ENCODE measurements around the gene TENM4.

DNA sequence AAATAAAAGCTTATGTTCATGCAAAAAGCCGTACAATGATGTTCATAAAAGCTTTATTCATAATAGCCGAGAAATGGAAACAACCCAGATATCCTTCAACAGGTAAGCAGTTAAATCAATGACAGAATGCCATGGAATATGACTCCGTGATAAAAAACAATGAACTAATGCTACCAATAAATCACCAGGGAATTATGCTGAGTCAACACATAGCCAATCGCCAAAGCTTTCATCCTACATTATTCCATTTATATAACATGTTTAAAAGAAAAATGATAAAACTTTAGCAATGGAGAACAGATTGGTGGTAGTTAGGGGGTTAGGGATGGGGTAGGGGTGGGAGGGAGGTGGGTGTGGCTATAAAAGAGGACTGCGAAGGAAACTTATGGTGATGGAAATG lies 356.4 kb downstream of the TENM4 start:
- TF ChIP-seq, protein P1, sequence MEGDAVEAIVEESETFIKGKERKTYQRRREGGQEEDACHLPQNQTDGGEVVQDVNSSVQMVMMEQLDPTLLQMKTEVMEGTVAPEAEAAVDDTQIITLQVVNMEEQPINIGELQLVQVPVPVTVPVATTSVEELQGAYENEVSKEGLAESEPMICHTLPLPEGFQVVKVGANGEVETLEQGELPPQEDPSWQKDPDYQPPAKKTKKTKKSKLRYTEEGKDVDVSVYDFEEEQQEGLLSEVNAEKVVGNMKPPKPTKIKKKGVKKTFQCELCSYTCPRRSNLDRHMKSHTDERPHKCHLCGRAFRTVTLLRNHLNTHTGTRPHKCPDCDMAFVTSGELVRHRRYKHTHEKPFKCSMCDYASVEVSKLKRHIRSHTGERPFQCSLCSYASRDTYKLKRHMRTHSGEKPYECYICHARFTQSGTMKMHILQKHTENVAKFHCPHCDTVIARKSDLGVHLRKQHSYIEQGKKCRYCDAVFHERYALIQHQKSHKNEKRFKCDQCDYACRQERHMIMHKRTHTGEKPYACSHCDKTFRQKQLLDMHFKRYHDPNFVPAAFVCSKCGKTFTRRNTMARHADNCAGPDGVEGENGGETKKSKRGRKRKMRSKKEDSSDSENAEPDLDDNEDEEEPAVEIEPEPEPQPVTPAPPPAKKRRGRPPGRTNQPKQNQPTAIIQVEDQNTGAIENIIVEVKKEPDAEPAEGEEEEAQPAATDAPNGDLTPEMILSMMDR (conservative IDR thresholded peaks at IDR 0.05; ENCODE audit: low read length), result no peak
- no peak for TF ChIP-seq EZH2phosphoT487 (IDR thresholded peaks at IDR 0.05; ENCODE audit: borderline replicate concordance, low read depth, low read length)
